ENCODE measurements around the gene SLC20A1. TPM values are rescaled to one million over a fixed set of nuclear protein-coding genes. Genes with fewer than 3 reads are reported as not detected.

The SLC20A1 gene
- total RNA-seq, 1 experiment from 2014 or later = 154 TPM

DNA sequence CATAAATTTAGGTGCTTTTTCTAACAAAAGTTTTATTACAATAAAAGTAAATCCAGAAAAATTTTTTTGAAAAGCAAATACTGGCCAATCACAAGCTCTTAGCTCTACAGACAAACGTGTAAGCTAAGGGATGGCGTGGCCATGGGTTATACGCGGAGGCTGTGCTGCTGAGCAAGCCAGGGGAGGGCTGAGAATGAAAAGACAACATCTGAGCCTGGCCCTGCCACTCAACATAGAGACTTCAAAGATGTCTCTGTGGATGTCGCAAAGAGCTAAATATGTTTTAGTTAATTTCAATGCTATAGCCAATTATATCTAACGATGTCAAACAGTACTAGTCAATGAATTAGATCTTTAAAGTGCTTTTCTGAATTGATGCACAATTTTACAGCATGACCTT lies 41.8 kb downstream of the SLC20A1 start:
- no peaks in the 10 kb centered on the region for H3K79me2 ChIP-seq (ENCODE audit: insufficient read depth, low read length)
- H3K27ac ChIP-seq (ENCODE audit: low read depth, low read length) = no peak overlapping the region
- peaks cover 28 to 41% of the 10 kb centered on the region in 2 experiments for H3K4me1 ChIP-seq (ENCODE audit: control insufficient read depth in 1 of 2, insufficient read depth in 2 of 2, low read length in 2 of 2)
- ChIA-PET RAD21 (ENCODE audit: low non-redundant PET in 1 of 2, low total read pairs in 2 of 2, uncharacterized antibody in 2 of 2, unreplicated experiment in 2 of 2) (no interaction called here), POLR2A (no interaction called here), CTCF (interaction anchor here (1.3 kb wide), 1 partner anchor 61 kb away, joined by 3 read pairs; no protein-coding TSS in a partner anchor)
- no peaks in the 10 kb centered on the region for H3K36me3 ChIP-seq (ENCODE audit: control insufficient read depth in 1 of 2, insufficient read depth in 2 of 2, low read length in 2 of 2)
- H3K27me3 ChIP-seq (ENCODE audit: insufficient read depth, low read length) = no peaks in the 10 kb centered on the region
- no peaks in the 10 kb centered on the region for H3K9me3 ChIP-seq (ENCODE audit: control insufficient read depth in 1 of 2, insufficient read depth in 1 of 2, low read depth in 1 of 2, low read length in 2 of 2)
- BruUV-seq (replicated peaks) = no TSS peak
- H3K4me3 ChIP-seq (replicated peaks in 1 of 2; ENCODE audit: low read depth in 1 of 2, low read length in 2 of 2) = no peak overlapping the region
- ATAC-seq = no peak
- no peaks in the 10 kb centered on the region for H4K20me1 ChIP-seq (ENCODE audit: insufficient read depth)
- DNase-seq (ENCODE audit: low read depth, low spot score) = no peak
- H3K4me2 ChIP-seq (ENCODE audit: low read length) = no peak overlapping the region
- H2AFZ ChIP-seq (ENCODE audit: low read depth, low read length, poor library complexity, severe bottlenecking) = no peak overlapping the region
- TF ChIP-seq CEBPB (IDR thresholded peaks at IDR 0.05; ENCODE audit: low read depth) (no peak), YY1 (IDR thresholded peaks at IDR 0.05; ENCODE audit: extremely low read depth, insufficient replicate concordance, low read depth, low read length) (no peak)
- no peak overlapping the region for H3K9ac ChIP-seq (ENCODE audit: low read length)
- intact Hi-C loops (cut with micrococcal nuclease) = no loop called here
- no peaks in the 10 kb centered on the region for H3K9me2 ChIP-seq (ENCODE audit: insufficient read depth)

DNA sequence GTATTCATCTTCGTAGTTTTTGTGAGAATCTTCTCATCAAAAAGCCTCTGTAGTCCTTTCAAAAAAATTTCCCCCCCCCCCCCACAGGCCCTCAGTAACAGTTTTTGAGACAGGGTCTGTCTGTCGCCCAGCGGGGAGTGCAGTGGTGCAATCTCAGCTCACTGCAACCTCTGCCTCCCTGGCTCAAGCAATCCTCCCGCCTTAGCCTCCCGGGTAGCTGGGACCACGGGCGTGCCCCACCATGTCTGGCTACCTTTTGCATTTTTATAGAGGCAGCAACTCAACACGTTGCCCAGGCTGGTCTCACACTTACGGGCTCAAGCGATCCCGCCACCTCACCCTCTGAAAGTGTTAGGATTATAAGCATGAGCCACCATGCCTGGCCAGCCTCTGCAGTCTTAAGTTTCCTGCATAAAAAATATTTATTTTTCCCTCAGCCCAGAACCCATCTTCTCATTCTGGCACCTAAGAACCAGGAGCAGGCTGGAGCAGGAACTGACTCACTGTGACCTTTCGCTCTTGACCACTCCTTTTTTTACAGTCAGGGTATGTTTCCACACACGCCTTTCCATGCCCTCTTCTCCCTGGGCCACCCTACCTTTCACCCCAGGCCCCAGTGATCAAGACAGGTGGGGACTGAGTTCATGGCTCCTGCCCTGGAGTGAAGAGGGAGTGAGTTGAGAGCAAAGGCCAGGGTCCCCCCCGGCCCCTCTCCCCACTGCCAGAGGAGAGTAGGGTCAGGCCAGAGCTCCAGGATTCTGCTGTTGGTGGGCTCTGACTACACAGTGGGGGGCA lies 42.5 kb downstream of the SLC20A1 start:
- Histone ChIP-seq H3K79me2 (ENCODE audit: insufficient read depth, low read length) (no peaks in the 10 kb centered on the region), H3K9me2 (ENCODE audit: insufficient read depth) (no peaks in the 10 kb centered on the region), H3K4me2 (ENCODE audit: low read length) (peak overlapping the region; percentile 58), H3K4me3 (replicated peaks in 1 of 2; ENCODE audit: low read depth in 1 of 2, low read length in 2 of 2) (no peak overlapping the region; a peak in 1 of 4 replicates), H3K4me1 (ENCODE audit: control insufficient read depth in 1 of 2, insufficient read depth in 2 of 2, low read length in 2 of 2) (peaks cover 35 to 48% of the 10 kb centered on the region in 2 experiments), H3K9ac (ENCODE audit: low read length) (peak overlapping the region; percentile 21; the same call in 1 of the 2 replicates), H3K36me3 (ENCODE audit: control insufficient read depth in 1 of 2, insufficient read depth in 2 of 2, low read length in 2 of 2) (no peaks in the 10 kb centered on the region), H3K9me3 (ENCODE audit: control insufficient read depth in 1 of 2, insufficient read depth in 1 of 2, low read depth in 1 of 2, low read length in 2 of 2) (no peaks in the 10 kb centered on the region), H2AFZ (ENCODE audit: low read depth, low read length, poor library complexity, severe bottlenecking) (peak overlapping the region; percentile 24), H4K20me1 (ENCODE audit: insufficient read depth) (no peaks in the 10 kb centered on the region), H3K27ac (ENCODE audit: low read depth, low read length) (no peak overlapping the region), H3K27me3 (ENCODE audit: insufficient read depth, low read length) (no peaks in the 10 kb centered on the region)
- DNase-seq (ENCODE audit: low read depth, low spot score) = no peak
- ATAC-seq = no peak
- RAD21 ChIA-PET (ENCODE audit: low non-redundant PET in 1 of 2, low total read pairs in 2 of 2, uncharacterized antibody in 2 of 2, unreplicated experiment in 2 of 2) = no interaction called here
- POLR2A ChIA-PET = no interaction called here
- CTCF ChIA-PET = interaction anchor here (1.3 kb wide), 1 partner anchor 62 kb away, joined by 3 read pairs; no protein-coding TSS in a partner anchor
- no TSS peak for BruUV-seq (replicated peaks)
- intact Hi-C loops (cut with micrococcal nuclease) = no loop called here
- TF ChIP-seq EGR1 (IDR thresholded peaks at IDR 0.05; ENCODE audit: low read depth) = no peak
- 0 out of 2 replicates have a peak, but pooled peaks have one; percentile 14 for TF ChIP-seq JUND (IDR thresholded peaks at IDR 0.05)
- TF ChIP-seq YY1 (IDR thresholded peaks at IDR 0.05; ENCODE audit: extremely low read depth, insufficient replicate concordance, low read depth, low read length) = no peak
- no peak for TF ChIP-seq ZFX (IDR thresholded peaks at IDR 0.05)
- TF ChIP-seq FOSL1 (IDR thresholded peaks at IDR 0.05; ENCODE audit: low read depth) = 0 out of 2 replicates have a peak, but pooled peaks have one; percentile 3
- 0 out of 2 replicates have a peak, but pooled peaks have one; percentile 35 for TF ChIP-seq SP1 (IDR thresholded peaks at IDR 0.05; ENCODE audit: low read depth)
- TF ChIP-seq, protein P1, sequence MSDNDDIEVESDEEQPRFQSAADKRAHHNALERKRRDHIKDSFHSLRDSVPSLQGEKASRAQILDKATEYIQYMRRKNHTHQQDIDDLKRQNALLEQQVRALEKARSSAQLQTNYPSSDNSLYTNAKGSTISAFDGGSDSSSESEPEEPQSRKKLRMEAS (IDR thresholded peaks at IDR 0.05) = no peak
- TF ChIP-seq, protein P2, sequence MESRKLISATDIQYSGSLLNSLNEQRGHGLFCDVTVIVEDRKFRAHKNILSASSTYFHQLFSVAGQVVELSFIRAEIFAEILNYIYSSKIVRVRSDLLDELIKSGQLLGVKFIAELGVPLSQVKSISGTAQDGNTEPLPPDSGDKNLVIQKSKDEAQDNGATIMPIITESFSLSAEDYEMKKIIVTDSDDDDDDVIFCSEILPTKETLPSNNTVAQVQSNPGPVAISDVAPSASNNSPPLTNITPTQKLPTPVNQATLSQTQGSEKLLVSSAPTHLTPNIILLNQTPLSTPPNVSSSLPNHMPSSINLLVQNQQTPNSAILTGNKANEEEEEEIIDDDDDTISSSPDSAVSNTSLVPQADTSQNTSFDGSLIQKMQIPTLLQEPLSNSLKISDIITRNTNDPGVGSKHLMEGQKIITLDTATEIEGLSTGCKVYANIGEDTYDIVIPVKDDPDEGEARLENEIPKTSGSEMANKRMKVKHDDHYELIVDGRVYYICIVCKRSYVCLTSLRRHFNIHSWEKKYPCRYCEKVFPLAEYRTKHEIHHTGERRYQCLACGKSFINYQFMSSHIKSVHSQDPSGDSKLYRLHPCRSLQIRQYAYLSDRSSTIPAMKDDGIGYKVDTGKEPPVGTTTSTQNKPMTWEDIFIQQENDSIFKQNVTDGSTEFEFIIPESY (IDR thresholded peaks at IDR 0.05; ENCODE audit: extremely low read depth, insufficient replicate concordance, low read length) = no peak
- TF ChIP-seq SIN3A (IDR thresholded peaks at IDR 0.05; ENCODE audit: low read depth) = no peak
- no peak for TF ChIP-seq ZNF274 (IDR thresholded peaks at IDR 0.05; ENCODE audit: low read depth, low read length)
- TF ChIP-seq, protein P3, sequence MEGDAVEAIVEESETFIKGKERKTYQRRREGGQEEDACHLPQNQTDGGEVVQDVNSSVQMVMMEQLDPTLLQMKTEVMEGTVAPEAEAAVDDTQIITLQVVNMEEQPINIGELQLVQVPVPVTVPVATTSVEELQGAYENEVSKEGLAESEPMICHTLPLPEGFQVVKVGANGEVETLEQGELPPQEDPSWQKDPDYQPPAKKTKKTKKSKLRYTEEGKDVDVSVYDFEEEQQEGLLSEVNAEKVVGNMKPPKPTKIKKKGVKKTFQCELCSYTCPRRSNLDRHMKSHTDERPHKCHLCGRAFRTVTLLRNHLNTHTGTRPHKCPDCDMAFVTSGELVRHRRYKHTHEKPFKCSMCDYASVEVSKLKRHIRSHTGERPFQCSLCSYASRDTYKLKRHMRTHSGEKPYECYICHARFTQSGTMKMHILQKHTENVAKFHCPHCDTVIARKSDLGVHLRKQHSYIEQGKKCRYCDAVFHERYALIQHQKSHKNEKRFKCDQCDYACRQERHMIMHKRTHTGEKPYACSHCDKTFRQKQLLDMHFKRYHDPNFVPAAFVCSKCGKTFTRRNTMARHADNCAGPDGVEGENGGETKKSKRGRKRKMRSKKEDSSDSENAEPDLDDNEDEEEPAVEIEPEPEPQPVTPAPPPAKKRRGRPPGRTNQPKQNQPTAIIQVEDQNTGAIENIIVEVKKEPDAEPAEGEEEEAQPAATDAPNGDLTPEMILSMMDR (IDR thresholded peaks at IDR 0.05 in 2 of 3, conservative IDR thresholded peaks at IDR 0.05 in 1 of 3; ENCODE audit: borderline replicate concordance in 1 of 3, insufficient read depth in 1 of 3, low read depth in 2 of 3, low read length in 2 of 3) = no peak
- no peak for TF ChIP-seq POLR2AphosphoS5 (IDR thresholded peaks at IDR 0.05; ENCODE audit: low read depth, low read length)
- TF ChIP-seq, protein P4, sequence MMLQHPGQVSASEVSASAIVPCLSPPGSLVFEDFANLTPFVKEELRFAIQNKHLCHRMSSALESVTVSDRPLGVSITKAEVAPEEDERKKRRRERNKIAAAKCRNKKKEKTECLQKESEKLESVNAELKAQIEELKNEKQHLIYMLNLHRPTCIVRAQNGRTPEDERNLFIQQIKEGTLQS (IDR thresholded peaks at IDR 0.05) = no peak
- no peak for TF ChIP-seq ELF1 (IDR thresholded peaks at IDR 0.05; ENCODE audit: borderline replicate concordance, low read depth)
